Measurements from ENCODE around the gene MTMR12. TPM values are rescaled to one million over a fixed set of nuclear protein-coding genes. Genes with fewer than 3 reads are reported as not detected.

The MTMR12 gene
- total and polyA plus RNA-seq, 2 of the 4 experiments (the other 2 are of a cell fraction) = 11.1 to 21.3 TPM

DNA sequence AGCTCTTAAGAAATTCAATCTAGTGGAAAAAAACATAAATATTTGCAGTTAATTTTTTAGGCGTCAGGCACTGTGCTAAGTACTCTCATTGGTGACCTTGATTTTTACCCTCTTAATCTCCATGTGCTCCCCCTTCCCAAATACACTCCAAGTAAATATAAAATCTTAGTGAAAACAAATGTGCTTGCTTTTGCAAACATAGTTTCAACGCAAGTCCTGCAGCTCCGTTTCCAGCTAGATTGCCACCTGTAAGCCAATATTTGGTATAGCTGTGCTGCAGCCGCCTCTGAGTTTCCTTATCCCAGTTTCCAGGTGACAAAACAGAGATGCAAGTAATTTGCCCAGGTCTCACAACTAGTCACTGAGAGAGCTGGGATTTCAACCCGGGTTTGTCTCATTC lies 1.9 kb upstream of the MTMR12 start:
- CTCF ChIA-PET = interaction anchor here (0.6 kb wide), 1 partner anchor 10 kb away, joined by 3 read pairs; no protein-coding TSS in a partner anchor

More for the DNA sequence above, 1.9 kb upstream of the MTMR12 start:
- H4K91ac ChIP-seq (ENCODE audit: insufficient read depth, low read depth, low read length) = no peak overlapping the region
- no peak overlapping the region for H3K27ac ChIP-seq (ENCODE audit: insufficient read depth, low read length)
- TF ChIP-seq, protein P1, sequence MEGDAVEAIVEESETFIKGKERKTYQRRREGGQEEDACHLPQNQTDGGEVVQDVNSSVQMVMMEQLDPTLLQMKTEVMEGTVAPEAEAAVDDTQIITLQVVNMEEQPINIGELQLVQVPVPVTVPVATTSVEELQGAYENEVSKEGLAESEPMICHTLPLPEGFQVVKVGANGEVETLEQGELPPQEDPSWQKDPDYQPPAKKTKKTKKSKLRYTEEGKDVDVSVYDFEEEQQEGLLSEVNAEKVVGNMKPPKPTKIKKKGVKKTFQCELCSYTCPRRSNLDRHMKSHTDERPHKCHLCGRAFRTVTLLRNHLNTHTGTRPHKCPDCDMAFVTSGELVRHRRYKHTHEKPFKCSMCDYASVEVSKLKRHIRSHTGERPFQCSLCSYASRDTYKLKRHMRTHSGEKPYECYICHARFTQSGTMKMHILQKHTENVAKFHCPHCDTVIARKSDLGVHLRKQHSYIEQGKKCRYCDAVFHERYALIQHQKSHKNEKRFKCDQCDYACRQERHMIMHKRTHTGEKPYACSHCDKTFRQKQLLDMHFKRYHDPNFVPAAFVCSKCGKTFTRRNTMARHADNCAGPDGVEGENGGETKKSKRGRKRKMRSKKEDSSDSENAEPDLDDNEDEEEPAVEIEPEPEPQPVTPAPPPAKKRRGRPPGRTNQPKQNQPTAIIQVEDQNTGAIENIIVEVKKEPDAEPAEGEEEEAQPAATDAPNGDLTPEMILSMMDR (conservative IDR thresholded peaks at IDR 0.05; ENCODE audit: low read depth, low read length) = no peak
- TF ChIP-seq BHLHE40 (IDR thresholded peaks at IDR 0.05; ENCODE audit: low read depth, low read length) (no peak), FOS (IDR thresholded peaks at IDR 0.05; ENCODE audit: low read depth, low read length) (no peak), USF2 (IDR thresholded peaks at IDR 0.05; ENCODE audit: low read depth, low read length) (no peak), POLR2A (IDR thresholded peaks at IDR 0.05; ENCODE audit: low read depth, low read length) (no peak)
- H3K14ac ChIP-seq (replicated peaks; ENCODE audit: low read depth, low read length) = no peak overlapping the region
- no peak overlapping the region for H2BK5ac ChIP-seq (ENCODE audit: low read depth, low read length, poor library complexity, severe bottlenecking)
- no peak overlapping the region for H3K4me2 ChIP-seq (ENCODE audit: low read depth, low read length)
- H3K18ac ChIP-seq (ENCODE audit: low read depth, low read length) = no peak overlapping the region
- H3K9ac ChIP-seq (ENCODE audit: low read depth, low read length) = no peak overlapping the region
- H2AK9ac ChIP-seq (replicated peaks; ENCODE audit: low read depth, low read length, poor library complexity) = no peak overlapping the region
- intact Hi-C loops (cut with micrococcal nuclease) = loop anchor here (5.0 kb wide), 1 partner anchor 82 kb away; no protein-coding TSS in a partner anchor
- POLR2A ChIA-PET (ENCODE audit: unreplicated experiment) = no interaction called here
- dilution Hi-C loops (cut with HindIII; ENCODE audit: low sequenced_read_pairs, unreplicated experiment) = no loop called here
- no peak overlapping the region for H2AFZ ChIP-seq (replicated peaks; ENCODE audit: low read length, poor library complexity)
- WGBS, 2 experiments (ENCODE audit: extremely low coverage in 2 of 2, insufficient read length in 1 of 2) = 70% methylated on average over 2 of the region's 5 CpGs; no CpG with 5 or more reads in 1 of the 2 experiments
- H4K8ac ChIP-seq (ENCODE audit: low read depth in 2 of 2, low read length in 2 of 2) = no peak overlapping the region
- no peak overlapping the region for H3K4me3 ChIP-seq (ENCODE audit: insufficient read depth, low read depth, low read length)
- no peak overlapping the region for H4K5ac ChIP-seq (ENCODE audit: low read depth, low read length)
- no peaks in the 10 kb centered on the region for H3K36me3 ChIP-seq (ENCODE audit: control insufficient read depth, insufficient read depth, low read length)
- H3K56ac ChIP-seq (ENCODE audit: extremely low read depth, insufficient read depth, low read length) = no peak overlapping the region
- no TSS peak for BruUV-seq (replicated peaks)
- no peak overlapping the region for H2BK15ac ChIP-seq (ENCODE audit: low read depth, low read length)
- no peak overlapping the region for H2BK120ac ChIP-seq (ENCODE audit: low read depth, low read length)
- H3K4me1 ChIP-seq (ENCODE audit: control insufficient read depth, insufficient read depth, low read length) = peaks cover 5% of the 10 kb centered on the region
- peaks cover 13 to 25% of the 10 kb centered on the region in 2 experiments; a peak in 3 of 4 replicates for H3K79me1 ChIP-seq (ENCODE audit: low read depth in 1 of 2, low read length in 2 of 2)
- ATAC-seq (ENCODE audit: low read depth) = no peak
- peaks cover 6% of the 10 kb centered on the region; the same call in 1 of the 2 replicates for H3K9me1 ChIP-seq (ENCODE audit: insufficient read depth, low read length)
- H3K27me3 ChIP-seq (ENCODE audit: control insufficient read depth, insufficient read depth, low read length) = no peaks in the 10 kb centered on the region
- H3K9me3 ChIP-seq (ENCODE audit: control insufficient read depth, insufficient read depth, low read length) = no peaks in the 10 kb centered on the region
- H4K20me1 ChIP-seq (ENCODE audit: insufficient read depth, low read length) = peaks cover 6% of the 10 kb centered on the region; the same call in 1 of the 2 replicates
- DNase-seq = no peak
- no peak overlapping the region for H2AK5ac ChIP-seq (ENCODE audit: low read depth, low read length)
- in situ Hi-C loops (cut with MboI; ENCODE audit: low sequenced_read_pairs) = no loop called here
- no peak overlapping the region for H3K4ac ChIP-seq (ENCODE audit: low read depth, low read length)
- no peak overlapping the region for H3K23ac ChIP-seq (ENCODE audit: low read depth, low read length)
- H2BK20ac ChIP-seq (ENCODE audit: low read depth, low read length) = no peak overlapping the region

All from IMR-90 (cell line).